ENCODE results near the gene CHRM4. TPM values are rescaled to one million over a fixed set of nuclear protein-coding genes. Genes with fewer than 3 reads are reported as not detected.

Gene CHRM4
- total and polyA plus RNA-seq, 11 donors: 0.08 to 0.27 (median 0.17) TPM; not detected in 7

DNA sequence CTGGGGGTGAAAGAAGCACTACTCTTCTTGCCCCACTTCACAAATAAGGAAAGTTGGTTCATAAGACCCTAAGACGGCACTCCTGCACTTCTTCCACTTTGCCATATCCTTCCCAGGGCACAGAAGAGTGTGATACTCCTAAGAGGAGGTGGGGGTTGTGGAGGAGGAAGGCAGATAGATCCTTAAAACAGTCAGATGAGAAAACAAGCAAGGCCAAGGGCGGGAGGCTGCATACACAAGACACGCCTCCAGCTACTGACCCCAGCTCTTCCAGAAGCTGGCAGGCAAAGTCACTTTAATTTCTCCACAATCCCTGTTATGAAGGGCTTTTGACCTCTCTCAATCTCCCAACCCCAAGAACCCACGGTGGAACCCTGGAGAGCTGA is 1.6 kb upstream of the CHRM4 start:
- H3K4me1 ChIP-seq: peaks cover 0 to 45% (median 27%) of the 10 kb centered on the region in 12 donors
- ATAC-seq: no peak
- peak overlapping the region in 4 of 12 donors; percentile 38 to 55 (median 44) for H3K4me3 ChIP-seq
- peaks cover 11 to 48% (median 27%) of the 10 kb centered on the region in 9 donors for H3K27me3 ChIP-seq
- no peak overlapping the region for H3K27ac ChIP-seq
- no peaks in the 10 kb centered on the region for H3K9me3 ChIP-seq
- WGBS, 4 donors: 67 to 84% (median 72%) methylated on average over 4 of the region's 4 CpGs
- intact Hi-C loops (cut with DNase I): loop anchor here in 8 of 10 donors (2.0 to 10.0 kb wide), 5 partner anchors 134 to 224 kb away; partner anchors contain the start of genes ATG13 (in 4 of the 8) and HARBI1 (in 4 of the 8)
- TF ChIP-seq, protein P1, sequence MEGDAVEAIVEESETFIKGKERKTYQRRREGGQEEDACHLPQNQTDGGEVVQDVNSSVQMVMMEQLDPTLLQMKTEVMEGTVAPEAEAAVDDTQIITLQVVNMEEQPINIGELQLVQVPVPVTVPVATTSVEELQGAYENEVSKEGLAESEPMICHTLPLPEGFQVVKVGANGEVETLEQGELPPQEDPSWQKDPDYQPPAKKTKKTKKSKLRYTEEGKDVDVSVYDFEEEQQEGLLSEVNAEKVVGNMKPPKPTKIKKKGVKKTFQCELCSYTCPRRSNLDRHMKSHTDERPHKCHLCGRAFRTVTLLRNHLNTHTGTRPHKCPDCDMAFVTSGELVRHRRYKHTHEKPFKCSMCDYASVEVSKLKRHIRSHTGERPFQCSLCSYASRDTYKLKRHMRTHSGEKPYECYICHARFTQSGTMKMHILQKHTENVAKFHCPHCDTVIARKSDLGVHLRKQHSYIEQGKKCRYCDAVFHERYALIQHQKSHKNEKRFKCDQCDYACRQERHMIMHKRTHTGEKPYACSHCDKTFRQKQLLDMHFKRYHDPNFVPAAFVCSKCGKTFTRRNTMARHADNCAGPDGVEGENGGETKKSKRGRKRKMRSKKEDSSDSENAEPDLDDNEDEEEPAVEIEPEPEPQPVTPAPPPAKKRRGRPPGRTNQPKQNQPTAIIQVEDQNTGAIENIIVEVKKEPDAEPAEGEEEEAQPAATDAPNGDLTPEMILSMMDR (IDR thresholded peaks at IDR 0.05): no peak
- TF ChIP-seq POLR2A (IDR thresholded peaks at IDR 0.05): no peak
- peaks cover 0 to 22% (median 18%) of the 10 kb centered on the region in 9 donors for H3K36me3 ChIP-seq
- no peak for DNase-seq

DNA sequence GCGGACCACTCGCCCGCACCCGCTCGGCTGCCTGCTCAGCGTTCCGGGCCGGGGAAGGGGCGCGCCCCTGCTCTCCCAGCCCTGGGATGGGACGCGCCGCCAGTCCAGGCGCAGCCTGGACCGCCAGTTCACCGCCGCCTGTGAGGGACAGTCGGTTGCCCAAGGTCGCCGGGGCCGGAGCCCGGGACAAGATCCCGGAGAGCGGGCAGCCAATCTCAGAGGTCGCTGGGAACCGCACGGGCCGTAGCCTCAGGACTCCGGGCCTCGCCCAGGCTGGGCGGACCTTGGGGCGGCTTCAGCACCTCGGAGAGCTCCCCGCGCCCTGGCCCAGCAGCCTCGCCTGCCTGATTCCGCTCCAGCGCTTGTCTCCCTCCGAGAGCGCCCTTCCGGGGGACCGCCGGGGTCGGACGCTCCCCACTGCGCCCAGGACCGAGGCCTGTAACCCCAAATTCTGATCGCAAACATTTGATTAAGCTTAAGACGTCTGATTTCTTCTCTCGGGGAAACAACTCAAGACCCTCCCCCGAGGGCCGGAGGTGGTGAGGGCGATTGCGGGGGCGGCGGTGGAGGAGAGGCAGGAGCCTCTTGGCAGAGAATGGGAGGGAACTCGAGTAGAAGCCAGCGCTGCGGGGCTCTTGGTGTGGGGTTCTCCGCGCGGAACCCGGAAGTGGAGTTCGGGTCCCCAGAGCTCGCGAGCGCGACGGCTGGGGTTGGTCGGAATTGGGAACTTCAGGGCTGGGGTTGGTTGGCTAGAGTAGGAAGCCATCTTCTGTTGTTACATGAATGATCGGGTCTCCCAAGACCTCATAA is 1.1 kb upstream of the CHRM4 start:
- peaks cover 0 to 16% (median 12%) of the 10 kb centered on the region in 9 donors for H3K36me3 ChIP-seq
- WGBS, 4 donors: 1 to 3% (median 2%) methylated on average over 37 to 71 of the region's 71 CpGs
- no peaks in the 10 kb centered on the region for H3K9me3 ChIP-seq
- intact Hi-C loops (cut with DNase I): loop anchor here in 8 of 10 donors (2.0 to 10.0 kb wide), 5 partner anchors 135 to 225 kb away; partner anchors contain the start of genes ATG13 (in 4 of the 8) and HARBI1 (in 4 of the 8)
- H3K4me3 ChIP-seq: peak overlapping the region; percentile 7 to 55 (median 44)
- TF ChIP-seq, protein P1 (IDR thresholded peaks at IDR 0.05): no peak
- TF ChIP-seq POLR2A (IDR thresholded peaks at IDR 0.05): no peak
- H3K27ac ChIP-seq: no peak overlapping the region
- DNase-seq: peak; percentile 83 to 93 (median 90)
- peaks cover 11 to 51% (median 27%) of the 10 kb centered on the region in 9 donors for H3K27me3 ChIP-seq
- H3K4me1 ChIP-seq: peaks cover 0 to 51% (median 28%) of the 10 kb centered on the region in 12 donors
- peak; percentile 90 to 92 (median 90) for ATAC-seq

DNA sequence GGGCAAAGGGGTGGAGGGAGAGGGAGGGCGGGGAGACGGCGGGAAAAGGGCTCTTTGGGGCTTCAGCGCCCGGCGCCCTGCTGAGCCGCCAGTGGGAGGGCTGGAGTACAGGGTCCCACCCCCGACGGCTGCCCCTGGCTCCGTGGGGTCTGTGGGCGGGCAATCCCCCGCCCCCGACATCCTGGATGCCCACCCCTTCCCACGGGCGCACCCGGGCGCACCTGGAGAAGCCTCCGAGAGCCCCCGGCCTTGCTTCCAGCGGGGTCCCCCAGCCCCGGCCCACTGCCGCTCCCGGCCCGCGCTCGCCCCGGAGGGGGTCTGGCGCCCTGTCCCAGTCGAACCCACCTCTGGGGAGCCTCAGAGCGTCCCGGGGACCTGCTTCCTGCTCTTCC is 394 bp downstream of the CHRM4 start:
- Histone ChIP-seq H3K27me3 (peaks cover 11 to 60% (median 27%) of the 10 kb centered on the region in 9 donors), H3K9me3 (no peaks in the 10 kb centered on the region), H3K27ac (no peak overlapping the region), H3K4me3 (peak overlapping the region in 10 of 12 donors; percentile 10 to 55 (median 49)), H3K4me1 (peaks cover 0 to 53% (median 28%) of the 10 kb centered on the region in 12 donors), H3K36me3 (peaks cover 0 to 4% (median 0%) of the 10 kb centered on the region in 9 donors)
- no peak for DNase-seq
- no peak for ATAC-seq
- intact Hi-C loops (cut with DNase I): loop anchor here in 8 of 10 donors (2.0 to 10.0 kb wide), 5 partner anchors 136 to 226 kb away; partner anchors contain the start of genes ATG13 (in 4 of the 8) and HARBI1 (in 4 of the 8)
- no peak for TF ChIP-seq POLR2A (IDR thresholded peaks at IDR 0.05)
- TF ChIP-seq, protein P1 (IDR thresholded peaks at IDR 0.05): no peak
- WGBS, 4 donors: 0 to 8% (median 2%) methylated on average over 6 to 31 of the region's 31 CpGs
